Subcutaneous adipose tissue (tissue), 4 donors: ENCODE measurements around the gene KCNMA1. TPM values are rescaled to one million over a fixed set of nuclear protein-coding genes. Genes with fewer than 3 reads are reported as not detected.

Experiments
- CTCF ChIP-seq: fragments of 450-650 bp; IDR thresholded peaks from one replicate; pipeline ENCODE4 v1.5.1; 2016; ENCODE audit warnings: low read depth, mild to moderate bottlenecking, control low read depth, antibody characterized with exemption, moderate library complexity
- total RNA-seq, 4 donors: library from RNA; depleted of rRNA; stranded (reverse); fragments of >200 nt; gene quantifications; one replicate each; pipeline ENCODE4 v1.1.0, GENCODE V29; 2016

The KCNMA1 gene
- total RNA-seq, 4 donors from 2014 or later = 10.3 to 91.5 (median 23.8) TPM

- TF ChIP-seq CTCF = no peak
Observed at GRCh38 chr10:77251297-77252013, 386.2 kb downstream of the KCNMA1 start.

- TF ChIP-seq CTCF = no peak
Observed at GRCh38 chr10:77249901-77250459, 387.6 kb downstream of the KCNMA1 start.

- no peak for TF ChIP-seq CTCF
Observed at GRCh38 chr10:77248104-77248790, 389.4 kb downstream of the KCNMA1 start.

GRCh38 chr10:77247031-77247990 lies 390.3 kb downstream of the KCNMA1 start:
- no peak for TF ChIP-seq CTCF

GRCh38 chr10:77245953-77246352 lies 391.7 kb downstream of the KCNMA1 start:
- no peak for TF ChIP-seq CTCF

- TF ChIP-seq CTCF = no peak
Observed at GRCh38 chr10:77244746-77245145, 392.9 kb downstream of the KCNMA1 start.
